ENCODE results near the gene NOP14. TPM values are rescaled to one million over a fixed set of nuclear protein-coding genes. Genes with fewer than 3 reads are reported as not detected.

Gene NOP14
- total and polyA plus RNA-seq, 9 donors: 13.6 to 39.7 (median 28.3) TPM

GRCh38 chr4:2977211-2978088 lies 14.2 kb upstream of the NOP14 start:
- Histone ChIP-seq H3K36me3 (no peaks in the 10 kb centered on the region), H3K27ac (no peak overlapping the region), H3K9me3 (peaks cover 0 to 9% of the 10 kb centered on the region in 2 donors), H3K4me1 (ENCODE audit: insufficient read depth) (no peaks in the 10 kb centered on the region), H3K4me3 (no peak overlapping the region), H3K27me3 (no peaks in the 10 kb centered on the region)
- intact Hi-C loops (cut with DNase I): no loop called here
- DNase-seq: no peak
- TF ChIP-seq POLR2A (IDR thresholded peaks at IDR 0.05): no peak
- no peak for TF ChIP-seq EP300 (IDR thresholded peaks at IDR 0.05)
- no peak for TF ChIP-seq CTCF (IDR thresholded peaks at IDR 0.05)
- 82 to 87% (median 86%) methylated on average over 14 of the region's 14 CpGs for WGBS, 3 donors

- 88 to 93% (median 92%) methylated on average over 3 of the region's 3 CpGs for WGBS, 3 donors
- TF ChIP-seq EP300 (IDR thresholded peaks at IDR 0.05) (no peak), CTCF (IDR thresholded peaks at IDR 0.05) (no peak), POLR2A (IDR thresholded peaks at IDR 0.05) (no peak)
These were observed 8.1 kb upstream of the NOP14 start for GRCh38 chr4:2971275-2971674.

DNA sequence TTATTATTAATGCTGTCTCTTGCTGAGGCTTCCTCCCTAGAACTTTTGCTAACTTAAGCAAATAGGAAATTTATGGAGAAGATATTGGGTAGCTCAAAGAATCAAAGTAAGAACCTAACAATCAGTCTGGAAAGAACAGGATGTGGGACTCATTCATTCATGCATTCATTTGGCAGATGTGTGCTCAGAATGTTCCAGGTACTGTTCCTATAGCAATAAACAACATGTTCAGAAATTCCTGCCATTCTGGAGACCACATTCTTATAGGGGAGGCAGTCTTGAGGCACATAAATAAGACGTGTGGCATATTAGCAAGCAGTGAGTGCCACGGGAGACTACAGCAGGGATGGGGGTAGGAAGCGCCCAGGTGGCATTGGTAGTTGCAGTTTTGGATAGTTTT lies 5.2 kb upstream of the NOP14 start:
- no peak for DNase-seq
- no peak overlapping the region for H3K4me3 ChIP-seq
- peaks cover 2% of the 10 kb centered on the region for H3K4me1 ChIP-seq (ENCODE audit: insufficient read depth)
- no peaks in the 10 kb centered on the region for H3K36me3 ChIP-seq
- no peak overlapping the region for H3K27ac ChIP-seq
- H3K9me3 ChIP-seq: no peaks in the 10 kb centered on the region
- H3K27me3 ChIP-seq: no peaks in the 10 kb centered on the region
- TF ChIP-seq POLR2A (IDR thresholded peaks at IDR 0.05) (no peak), CTCF (IDR thresholded peaks at IDR 0.05) (no peak), EP300 (IDR thresholded peaks at IDR 0.05) (no peak)
- WGBS, 3 donors: 62 to 68% (median 66%) methylated on average over 3 of the region's 3 CpGs
- intact Hi-C loops (cut with DNase I): no loop called here

More at GRCh38 chr4:2971275-2971674, 8.1 kb upstream of the NOP14 start:
- DNase-seq: no peak
- H3K4me3 ChIP-seq: no peak overlapping the region
- no peaks in the 10 kb centered on the region for H3K27me3 ChIP-seq
- intact Hi-C loops (cut with DNase I): no loop called here
- H3K27ac ChIP-seq: no peak overlapping the region
- no peaks in the 10 kb centered on the region for H3K4me1 ChIP-seq (ENCODE audit: insufficient read depth)
- H3K36me3 ChIP-seq: no peaks in the 10 kb centered on the region
- no peaks in the 10 kb centered on the region for H3K9me3 ChIP-seq

GRCh38 chr4:2965262-2965661 lies 2.1 kb upstream of the NOP14 start:
- no peaks in the 10 kb centered on the region for H3K36me3 ChIP-seq
- TF ChIP-seq POLR2A (IDR thresholded peaks at IDR 0.05) (no peak), EP300 (IDR thresholded peaks at IDR 0.05) (no peak), CTCF (IDR thresholded peaks at IDR 0.05) (no peak)
- WGBS, 3 donors: 82 to 91% (median 89%) methylated on average over 16 of the region's 16 CpGs
- no peak overlapping the region for H3K27ac ChIP-seq
- peaks cover 9% of the 10 kb centered on the region for H3K4me1 ChIP-seq (ENCODE audit: insufficient read depth)
- no peak overlapping the region for H3K4me3 ChIP-seq
- H3K27me3 ChIP-seq: no peaks in the 10 kb centered on the region
- no peak for DNase-seq
- no peaks in the 10 kb centered on the region for H3K9me3 ChIP-seq
- intact Hi-C loops (cut with DNase I): no loop called here
